ENCODE results near the gene RCVRN. TPM values are rescaled to one million over a fixed set of nuclear protein-coding genes. Genes with fewer than 3 reads are reported as not detected.
A peak's percentile ranks its signal among the peaks of the same experiment; 100 is the strongest.

RCVRN gene
- polyA plus RNA-seq, 6 donors from 2014 or later = not detected

GRCh38 chr17:9900044-9900594 lies 5.0 kb downstream of the RCVRN start:
- H3K27me3 Mint-ChIP-seq = peaks cover 5 to 44% (median 22%) of the 10 kb centered on the region in 3 donors
- ATAC-seq (ENCODE audit: low read depth in 2 of 2) (no peak), DNase-seq (no peak)
- peaks cover 0 to 1% (median 0%) of the 10 kb centered on the region in 7 donors for H3K9me3 Mint-ChIP-seq
- no peaks in the 10 kb centered on the region for H3K36me3 Mint-ChIP-seq
- peak overlapping the region in 1 of 8 donors; percentile 22 for H3K4me3 Mint-ChIP-seq
- H3K27ac Mint-ChIP-seq = no peak overlapping the region
- H3K4me1 Mint-ChIP-seq = no peaks in the 10 kb centered on the region

DNA sequence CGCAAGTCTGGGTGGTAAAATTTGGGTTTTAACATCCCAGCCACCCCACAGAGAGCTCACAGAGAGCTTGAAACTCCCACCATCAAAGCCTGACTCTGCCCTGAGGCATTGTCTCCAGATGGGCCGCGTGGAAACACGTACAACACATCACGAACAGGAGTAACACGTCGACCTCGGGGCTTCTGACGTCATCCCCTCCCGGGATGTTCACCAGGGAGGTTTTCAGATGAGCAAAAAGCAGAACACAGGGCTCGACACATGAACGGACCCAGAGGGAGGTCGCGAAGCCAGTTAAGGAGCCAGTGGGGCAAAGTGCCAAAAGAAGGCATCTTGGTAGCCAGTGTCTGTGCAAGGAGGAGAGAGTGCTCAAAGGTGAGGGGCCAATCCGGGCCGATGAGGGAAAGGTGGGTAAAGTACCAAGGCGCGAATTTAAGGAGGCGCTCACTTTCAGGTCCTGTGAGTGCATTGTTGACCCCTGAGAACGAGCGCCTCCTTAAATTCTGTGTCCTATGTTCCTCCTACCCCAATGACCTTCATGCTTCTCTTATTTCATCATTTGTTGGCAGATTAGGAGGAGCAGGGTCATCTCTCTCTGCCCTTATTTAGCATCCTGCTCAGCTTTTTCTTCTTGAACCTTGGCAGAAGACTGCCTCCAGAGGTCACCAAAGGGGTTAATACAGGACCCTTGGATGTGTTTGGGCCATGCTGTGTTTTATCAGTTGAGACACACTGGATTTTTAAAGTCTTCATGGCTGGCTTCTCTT lies 5.6 kb downstream of the RCVRN start:
- H3K9me3 Mint-ChIP-seq = peaks cover 0 to 1% (median 0%) of the 10 kb centered on the region in 7 donors
- H3K27ac Mint-ChIP-seq = no peak overlapping the region
- H3K4me3 Mint-ChIP-seq = peak overlapping the region in 1 of 8 donors; percentile 22
- H3K36me3 Mint-ChIP-seq = no peaks in the 10 kb centered on the region
- peaks cover 5 to 48% (median 28%) of the 10 kb centered on the region in 3 donors for H3K27me3 Mint-ChIP-seq
- ATAC-seq (ENCODE audit: low read depth in 2 of 2) (no peak), DNase-seq (no peak)
- no peaks in the 10 kb centered on the region for H3K4me1 Mint-ChIP-seq

DNA sequence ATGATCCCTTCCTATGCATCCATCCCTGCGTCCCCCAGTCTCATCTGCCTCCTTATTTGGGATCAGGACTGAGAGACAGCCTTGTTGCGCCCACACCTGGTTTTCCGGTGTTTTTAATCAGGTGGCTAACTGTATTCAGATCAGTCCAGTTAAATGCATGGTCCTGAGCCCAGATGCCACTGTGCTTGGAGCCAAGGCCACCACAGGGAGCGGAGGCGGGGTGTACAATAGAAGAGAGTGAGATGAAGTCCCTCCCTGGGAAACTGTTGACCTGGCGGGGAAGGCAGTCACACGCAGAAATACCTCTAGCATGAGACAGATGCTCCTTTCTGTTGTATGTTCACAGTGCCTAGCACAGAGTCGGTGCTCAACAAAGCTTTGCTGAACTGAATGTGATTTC lies 6.3 kb downstream of the RCVRN start:
- DNase-seq = no peak
- Mint-ChIP-seq H3K27me3 (peaks cover 5 to 55% (median 35%) of the 10 kb centered on the region in 3 donors), H3K4me3 (no peak overlapping the region), H3K9me3 (peaks cover 0 to 1% (median 0%) of the 10 kb centered on the region in 7 donors), H3K27ac (peak overlapping the region in 1 of 6 donors; percentile 7), H3K36me3 (no peaks in the 10 kb centered on the region), H3K4me1 (no peaks in the 10 kb centered on the region)
- ATAC-seq (ENCODE audit: low read depth in 2 of 2) = no peak

- no peak for DNase-seq
- peaks cover 0 to 1% (median 0%) of the 10 kb centered on the region in 7 donors for H3K9me3 Mint-ChIP-seq
- no peaks in the 10 kb centered on the region for H3K4me1 Mint-ChIP-seq
- H3K27me3 Mint-ChIP-seq = peaks cover 9 to 63% (median 45%) of the 10 kb centered on the region in 3 donors
- H3K27ac Mint-ChIP-seq = no peak overlapping the region
- ATAC-seq (ENCODE audit: low read depth in 2 of 2) = no peak
- no peak overlapping the region for H3K4me3 Mint-ChIP-seq
- H3K36me3 Mint-ChIP-seq = no peaks in the 10 kb centered on the region
Measured at GRCh38 chr17:9897372-9897968, 7.6 kb downstream of the RCVRN start.

GRCh38 chr17:9895923-9896322 lies 9.1 kb downstream of the RCVRN start:
- Mint-ChIP-seq H3K27ac (no peak overlapping the region), H3K36me3 (no peaks in the 10 kb centered on the region), H3K4me3 (no peak overlapping the region), H3K27me3 (peaks cover 9 to 49% (median 30%) of the 10 kb centered on the region in 3 donors), H3K4me1 (no peaks in the 10 kb centered on the region), H3K9me3 (peaks cover 0 to 1% (median 0%) of the 10 kb centered on the region in 7 donors)
- ATAC-seq (ENCODE audit: low read depth in 2 of 2) = no peak
- no peak for DNase-seq

DNA sequence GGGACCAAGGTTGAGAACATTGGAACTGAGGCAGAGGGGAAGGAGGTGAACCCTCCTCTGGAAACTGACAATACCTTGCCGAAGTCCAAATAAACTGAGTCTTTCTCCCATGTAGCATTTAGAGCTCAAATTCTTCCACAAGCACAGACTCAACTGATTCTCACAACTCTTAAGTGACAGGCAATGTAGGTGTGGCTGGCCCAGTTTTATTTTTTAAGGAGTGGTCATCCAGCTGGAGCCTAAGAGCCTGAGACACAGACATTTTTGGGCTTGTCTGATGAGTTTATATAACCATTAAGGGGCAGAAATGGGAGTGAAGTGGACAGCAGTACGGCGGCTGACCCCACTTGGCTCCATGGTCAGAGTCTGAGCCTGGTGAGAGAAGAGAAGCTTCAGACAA lies 10.8 kb downstream of the RCVRN start:
- peaks cover 0 to 2% (median 0%) of the 10 kb centered on the region in 7 donors for H3K9me3 Mint-ChIP-seq
- H3K4me1 Mint-ChIP-seq = no peaks in the 10 kb centered on the region
- H3K27me3 Mint-ChIP-seq = peaks cover 5 to 47% (median 30%) of the 10 kb centered on the region in 3 donors
- no peak overlapping the region for H3K4me3 Mint-ChIP-seq
- no peaks in the 10 kb centered on the region for H3K36me3 Mint-ChIP-seq
- no peak for ATAC-seq (ENCODE audit: low read depth in 2 of 2)
- H3K27ac Mint-ChIP-seq = no peak overlapping the region
- DNase-seq = no peak

DNA sequence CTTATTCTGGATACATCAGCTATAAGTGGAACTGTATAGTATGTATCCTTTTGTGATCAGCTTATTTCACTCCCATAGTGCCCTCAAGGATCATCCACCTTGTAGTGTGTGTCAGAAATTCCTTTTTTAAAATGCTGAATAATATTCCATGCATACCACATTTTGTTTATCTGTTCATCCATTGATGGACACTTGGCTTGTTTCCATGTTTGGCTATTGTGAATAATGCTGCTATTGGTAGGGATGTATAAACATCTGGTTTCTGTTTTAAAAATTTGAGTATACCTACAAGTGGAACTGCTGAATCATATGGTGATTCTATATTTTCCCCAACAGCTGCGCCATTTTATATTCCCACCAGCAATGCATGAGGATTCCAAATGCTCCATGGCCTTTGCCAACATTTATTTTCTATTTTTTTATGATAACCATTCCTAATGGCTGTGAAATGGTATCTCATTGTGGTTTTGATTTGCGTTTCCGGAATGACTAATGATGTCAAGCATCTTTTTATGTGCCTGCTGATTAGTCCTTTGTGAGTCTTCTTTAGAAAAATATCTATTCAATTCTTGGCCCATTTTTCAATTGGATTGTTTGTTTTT lies 11.6 kb downstream of the RCVRN start:
- Mint-ChIP-seq H3K36me3 (no peaks in the 10 kb centered on the region), H3K9me3 (peaks cover 0 to 2% (median 0%) of the 10 kb centered on the region in 7 donors), H3K27ac (no peak overlapping the region), H3K4me3 (no peak overlapping the region), H3K27me3 (peaks cover 5 to 47% (median 30%) of the 10 kb centered on the region in 3 donors), H3K4me1 (no peaks in the 10 kb centered on the region)
- DNase-seq (no peak), ATAC-seq (ENCODE audit: low read depth in 2 of 2) (no peak)

DNA sequence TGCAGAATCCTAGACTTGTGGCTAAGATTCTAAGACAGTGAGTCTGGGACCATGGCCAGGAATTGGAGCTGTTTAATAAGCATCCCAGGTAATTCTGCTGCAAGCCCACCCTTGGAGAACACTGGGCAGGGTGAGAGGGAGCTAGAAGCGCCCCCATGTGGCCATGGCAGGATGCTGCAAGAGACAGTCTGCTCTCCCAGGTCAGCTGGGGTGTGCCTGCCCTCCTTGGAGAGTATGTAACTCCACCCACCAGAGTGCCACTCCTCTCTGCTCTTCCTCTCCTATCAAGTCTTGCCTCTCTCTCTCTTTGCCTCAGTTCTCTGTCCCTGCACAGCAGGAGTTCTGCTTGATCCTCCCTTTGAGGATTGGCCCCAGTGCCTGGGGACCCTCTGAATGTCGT lies 14.9 kb downstream of the RCVRN start:
- H3K27ac Mint-ChIP-seq = no peak overlapping the region
- no peaks in the 10 kb centered on the region for H3K36me3 Mint-ChIP-seq
- peaks cover 0 to 5% (median 0%) of the 10 kb centered on the region in 7 donors for H3K9me3 Mint-ChIP-seq
- peak overlapping the region in 1 of 8 donors; percentile 22 for H3K4me3 Mint-ChIP-seq
- no peaks in the 10 kb centered on the region for H3K4me1 Mint-ChIP-seq
- no peak for DNase-seq
- no peak for ATAC-seq (ENCODE audit: low read depth in 2 of 2)
- peaks cover 10 to 40% (median 22%) of the 10 kb centered on the region in 3 donors for H3K27me3 Mint-ChIP-seq

- Mint-ChIP-seq H3K9me3 (peaks cover 5 to 28% (median 13%) of the 10 kb centered on the region in 7 donors), H3K4me1 (no peaks in the 10 kb centered on the region), H3K27ac (no peak overlapping the region), H3K4me3 (no peak overlapping the region), H3K36me3 (peaks cover 0 to 10% of the 10 kb centered on the region in 2 donors), H3K27me3 (peaks cover 0 to 21% (median 5%) of the 10 kb centered on the region in 3 donors)
- DNase-seq (no peak), ATAC-seq (ENCODE audit: low read depth in 2 of 2) (no peak)
Measured at GRCh38 chr17:9887508-9887907, 17.6 kb downstream of the RCVRN start.

DNA sequence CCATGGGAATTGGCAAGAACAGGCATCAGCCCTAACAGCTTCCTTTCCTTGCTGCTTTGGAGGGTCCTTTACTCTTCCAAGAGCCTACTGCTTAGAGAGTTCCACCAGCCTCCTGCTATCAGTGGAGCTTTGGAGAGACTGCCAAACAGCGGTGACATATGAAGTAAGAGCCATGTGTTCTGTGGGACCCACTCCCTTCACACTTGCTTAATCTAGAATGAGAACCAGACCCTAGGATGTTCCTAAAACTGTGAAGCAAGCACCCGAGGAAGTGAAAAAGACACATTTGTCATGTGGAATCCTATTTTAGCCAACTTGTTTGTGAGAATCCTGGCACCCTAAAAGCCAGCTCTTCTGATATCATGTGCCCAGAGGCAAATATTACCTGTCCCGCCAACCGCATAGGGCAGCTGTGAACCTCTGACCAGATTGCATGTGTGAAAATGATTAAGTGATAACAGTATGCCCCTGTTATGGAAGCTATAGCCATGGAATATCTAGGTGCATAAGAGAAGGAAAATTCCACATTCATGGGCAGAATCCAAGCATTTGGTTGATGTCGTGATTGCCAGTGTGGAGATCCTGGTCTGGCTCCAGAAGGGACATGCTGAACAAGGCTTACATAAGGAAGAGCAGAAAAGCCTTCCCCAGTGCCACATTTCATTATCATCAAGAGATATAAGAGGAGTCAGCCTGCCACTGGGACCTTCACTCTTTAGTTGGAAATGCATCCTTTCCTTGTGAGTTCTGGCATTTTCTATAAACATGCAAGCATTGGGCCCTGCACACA lies 18.7 kb downstream of the RCVRN start:
- DNase-seq (no peak), ATAC-seq (ENCODE audit: low read depth in 2 of 2) (no peak)
- Mint-ChIP-seq H3K27ac (no peak overlapping the region), H3K27me3 (peaks cover 0 to 21% (median 5%) of the 10 kb centered on the region in 3 donors), H3K36me3 (peaks cover 0 to 10% of the 10 kb centered on the region in 2 donors), H3K9me3 (peaks cover 9 to 39% (median 18%) of the 10 kb centered on the region in 7 donors), H3K4me3 (no peak overlapping the region), H3K4me1 (no peaks in the 10 kb centered on the region)

- DNase-seq (no peak), ATAC-seq (ENCODE audit: low read depth in 2 of 2) (no peak)
- peaks cover 0 to 16% (median 9%) of the 10 kb centered on the region in 3 donors for H3K27me3 Mint-ChIP-seq
- peaks cover 0 to 10% of the 10 kb centered on the region in 2 donors for H3K36me3 Mint-ChIP-seq
- H3K4me1 Mint-ChIP-seq = peaks cover 0 to 5% (median 0%) of the 10 kb centered on the region in 3 donors
- no peak overlapping the region for H3K27ac Mint-ChIP-seq
- peaks cover 9 to 44% (median 18%) of the 10 kb centered on the region in 7 donors for H3K9me3 Mint-ChIP-seq
- H3K4me3 Mint-ChIP-seq = no peak overlapping the region
Measured at GRCh38 chr17:9883451-9883850, 21.6 kb downstream of the RCVRN start.

DNA sequence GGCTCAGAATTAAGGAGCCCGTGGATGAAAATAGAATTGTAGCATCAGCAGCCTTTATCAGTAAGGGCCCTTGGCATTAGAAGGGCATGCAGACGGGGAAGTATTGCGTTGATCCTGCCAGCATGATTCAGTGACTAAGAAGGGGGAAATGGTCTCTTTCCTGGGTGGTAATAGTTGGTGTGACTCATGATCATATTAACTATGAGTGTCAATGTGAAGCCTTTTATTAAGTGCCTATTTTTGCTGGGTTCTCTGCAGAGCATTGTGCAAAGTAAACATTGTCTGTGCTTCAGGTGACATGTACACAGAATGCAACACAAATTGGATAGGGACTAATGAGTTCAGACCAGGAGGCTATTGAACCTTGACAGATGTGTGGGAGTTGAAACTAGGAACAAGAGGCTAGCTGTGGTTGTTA lies 24.5 kb downstream of the RCVRN start:
- no peak for ATAC-seq (ENCODE audit: low read depth in 2 of 2)
- peaks cover 0 to 10% of the 10 kb centered on the region in 2 donors for H3K36me3 Mint-ChIP-seq
- H3K4me1 Mint-ChIP-seq = peaks cover 0 to 5% (median 0%) of the 10 kb centered on the region in 3 donors
- peak overlapping the region in 2 of 6 donors; percentile 27 to 36 for H3K27ac Mint-ChIP-seq
- no peak overlapping the region for H3K4me3 Mint-ChIP-seq
- H3K9me3 Mint-ChIP-seq = peaks cover 7 to 44% (median 20%) of the 10 kb centered on the region in 7 donors
- no peak for DNase-seq
- peaks cover 0 to 12% (median 8%) of the 10 kb centered on the region in 3 donors for H3K27me3 Mint-ChIP-seq

Measured in naive B cell (primary cell).